GM20431 (cell line): ENCODE results near the gene NAA40.
"Not testable (repeated sequence)": the region's sequence is repeated elsewhere in the genome, so short reads cannot be mapped to it uniquely, and the experiment has no call there.

Experiments used
- in situ Hi-C: fragments of 300-500 bp; cut with MseI, MboI; formaldehyde crosslinking; loops from one replicate; pipeline ENCODE4 v1.15.0; 2020; ENCODE audit warnings: low sequenced_read_pairs; ENCODE audit not compliant: unreplicated experiment

Gene NAA40

GRCh38 chr11:63933459-63933858 is 5.3 kb upstream of the NAA40 start:
- in situ Hi-C loops: no loop called here

- in situ Hi-C loops: no loop called here
These were observed 906 bp upstream of the NAA40 start for GRCh38 chr11:63937713-63938478.

GRCh38 chr11:63939397-63939891 is 642 bp downstream of the NAA40 start:
- in situ Hi-C loops: no loop called here

GRCh38 chr11:63940786-63941185 is 2.0 kb downstream of the NAA40 start:
- in situ Hi-C loops: no loop called here

- in situ Hi-C loops: no loop called here
These were observed 3.1 kb downstream of the NAA40 start for GRCh38 chr11:63941901-63942300.

GRCh38 chr11:63942803-63943202 is 4.0 kb downstream of the NAA40 start:
- in situ Hi-C loops: no loop called here

- in situ Hi-C loops: no loop called here
These were observed 6.2 kb downstream of the NAA40 start for GRCh38 chr11:63944987-63945386.

GRCh38 chr11:63945477-63946163 is 6.8 kb downstream of the NAA40 start:
- in situ Hi-C loops: no loop called here

- in situ Hi-C loops: no loop called here
These were observed 13.2 kb downstream of the NAA40 start for GRCh38 chr11:63951779-63952536.

- in situ Hi-C loops: no loop called here
These were observed 13.8 kb downstream of the NAA40 start for GRCh38 chr11:63952570-63952969.

- in situ Hi-C loops: no loop called here
These were observed 19.2 kb downstream of the NAA40 start for GRCh38 chr11:63958008-63958407.

GRCh38 chr11:63961608-63962412 is 23.0 kb downstream of the NAA40 start:
- in situ Hi-C loops: no loop called here

GRCh38 chr11:63963895-63964294 is 25.1 kb downstream of the NAA40 start:
- in situ Hi-C loops: not testable (repeated sequence)

- in situ Hi-C loops: no loop called here
These were observed 27.6 kb downstream of the NAA40 start for GRCh38 chr11:63966444-63966843.

- in situ Hi-C loops: no loop called here
These were observed 30.7 kb downstream of the NAA40 start for GRCh38 chr11:63969461-63969860.

- in situ Hi-C loops: no loop called here
These were observed 32.1 kb downstream of the NAA40 start for GRCh38 chr11:63970902-63971301.

- in situ Hi-C loops: not testable (repeated sequence)
These were observed 35.1 kb downstream of the NAA40 start for GRCh38 chr11:63973912-63974258.

GRCh38 chr11:63974259-63975143 is 35.7 kb downstream of the NAA40 start, which contains the start of gene COX8A:
Gene COX8A (plus strand): TSS chr11:63974620. CDS start chr11:63974681, 61 bp downstream.
- in situ Hi-C loops: no loop called here
